Measurements from ENCODE around the gene STRAP.

DNA sequence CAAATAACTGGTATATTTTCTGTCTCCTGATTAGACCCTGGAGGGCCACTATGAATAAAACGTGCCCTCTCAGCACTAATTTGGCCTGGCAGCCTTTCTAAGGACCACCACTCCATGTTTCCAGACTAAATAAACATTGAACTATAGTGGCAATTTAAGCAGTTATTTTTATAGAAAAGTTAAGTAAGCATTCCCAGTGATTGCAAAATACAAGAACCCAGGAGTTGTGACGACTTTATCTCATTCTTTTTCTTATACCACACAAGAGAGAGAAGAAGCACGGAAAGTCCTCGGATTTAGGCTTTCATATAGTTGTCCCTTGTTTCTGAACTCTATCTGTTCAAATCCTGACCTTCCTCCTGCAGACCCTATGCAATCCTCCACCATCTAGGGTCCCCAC is 23.1 kb upstream of the STRAP start:
- TF ChIP-seq POLR2AphosphoS5 (IDR thresholded peaks at IDR 0.05; ENCODE audit: low read depth, low read length) (no peak), SIN3A (IDR thresholded peaks at IDR 0.05; ENCODE audit: borderline replicate concordance, insufficient read depth, low read length) (no peak), REST (IDR thresholded peaks at IDR 0.05; ENCODE audit: insufficient read depth in 1 of 2, low read depth in 2 of 2, low read length in 2 of 2) (no peak), TAF1 (IDR thresholded peaks at IDR 0.05; ENCODE audit: borderline replicate concordance, insufficient read depth, low read length) (no peak)
